ENCODE data around the gene ACTA1.
"Not testable (repeated sequence)": the region's sequence is repeated elsewhere in the genome, so short reads cannot be mapped to it uniquely, and the experiment has no call there.

The ACTA1 gene

DNA sequence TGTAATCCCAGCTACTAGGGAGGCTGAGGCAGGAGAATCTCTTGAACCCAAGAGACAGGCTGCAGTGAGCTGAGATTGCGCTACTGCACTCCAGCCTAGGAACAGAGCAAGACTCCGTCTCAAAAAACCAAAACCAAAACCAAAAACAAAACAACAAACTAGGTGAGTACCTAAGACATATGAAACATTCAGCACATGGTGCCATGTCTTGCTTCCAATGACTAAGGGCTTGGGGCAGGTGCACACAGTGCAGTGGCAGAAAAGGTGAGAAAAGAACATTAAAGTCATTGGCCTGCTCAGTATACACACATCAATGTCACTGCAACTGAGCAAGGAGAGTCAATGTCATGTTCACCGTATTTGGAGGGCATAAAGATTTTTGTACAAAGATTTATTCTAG lies 4.1 kb upstream of the ACTA1 start:
- no peak for DNase-seq

GRCh38 chr1:229437443-229437842 lies 3.5 kb upstream of the ACTA1 start:
- no peak for DNase-seq

GRCh38 chr1:229436201-229436600 lies 2.3 kb upstream of the ACTA1 start:
- no peak for DNase-seq

DNA sequence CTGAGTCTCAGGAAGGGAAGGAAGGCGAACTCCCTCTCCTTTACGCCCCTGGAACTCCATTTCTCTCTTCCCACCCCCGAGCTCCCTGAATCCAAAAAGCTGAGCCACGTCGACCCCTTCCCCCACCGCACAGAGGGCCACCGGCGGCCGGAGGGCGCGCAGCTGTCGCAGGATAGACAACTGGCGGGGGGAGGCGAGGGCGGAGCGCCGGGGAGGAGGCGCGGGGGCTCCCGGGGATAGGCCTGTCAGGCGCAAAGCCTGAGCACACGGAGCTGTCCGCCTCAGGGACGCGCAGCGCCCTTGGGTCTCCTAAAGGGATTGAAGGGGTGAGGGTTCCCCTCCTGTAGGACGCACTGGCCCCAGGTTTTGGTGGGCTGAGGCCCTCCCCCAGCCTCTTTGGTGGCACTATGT lies 752 bp upstream of the ACTA1 start:
- DNase-seq, result no peak

GRCh38 chr1:229433364-229434004 lies 410 bp downstream of the ACTA1 start:
- no peak for DNase-seq

DNA sequence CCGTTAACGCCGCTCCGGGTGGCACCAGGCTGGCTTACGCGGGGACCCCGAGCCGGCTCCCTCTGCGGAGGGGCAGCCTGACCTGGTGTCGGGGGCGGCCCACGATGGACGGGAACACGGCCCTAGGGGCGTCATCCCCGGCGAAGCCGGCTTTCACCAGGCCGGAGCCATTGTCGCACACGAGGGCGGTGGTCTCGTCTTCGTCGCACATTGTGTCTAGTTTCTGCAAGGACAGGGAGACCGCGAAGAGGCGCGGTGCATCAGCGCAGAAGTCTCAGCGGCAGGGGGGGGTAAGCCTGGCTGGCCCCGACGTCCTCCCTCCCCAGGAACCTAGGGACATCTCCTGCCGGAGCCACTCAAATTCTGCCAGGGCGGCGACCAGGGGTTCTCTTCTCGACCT lies 989 bp downstream of the ACTA1 start:
- no peak for DNase-seq

- no peak for DNase-seq
Observed at GRCh38 chr1:229432116-229432461, 1.8 kb downstream of the ACTA1 start.

- no peak for DNase-seq
Observed at GRCh38 chr1:229431284-229432115, 2.4 kb downstream of the ACTA1 start.

- DNase-seq, result no peak
Observed at GRCh38 chr1:229430761-229431283, 3.1 kb downstream of the ACTA1 start.

- no peak for DNase-seq
Observed at GRCh38 chr1:229428256-229428655, 5.6 kb downstream of the ACTA1 start.

GRCh38 chr1:229427572-229427971 lies 6.3 kb downstream of the ACTA1 start:
- DNase-seq, result no peak

GRCh38 chr1:229425564-229426159 lies 8.2 kb downstream of the ACTA1 start:
- no peak for DNase-seq

- DNase-seq, result no peak
Observed at GRCh38 chr1:229420765-229421164, 13.1 kb downstream of the ACTA1 start.

DNA sequence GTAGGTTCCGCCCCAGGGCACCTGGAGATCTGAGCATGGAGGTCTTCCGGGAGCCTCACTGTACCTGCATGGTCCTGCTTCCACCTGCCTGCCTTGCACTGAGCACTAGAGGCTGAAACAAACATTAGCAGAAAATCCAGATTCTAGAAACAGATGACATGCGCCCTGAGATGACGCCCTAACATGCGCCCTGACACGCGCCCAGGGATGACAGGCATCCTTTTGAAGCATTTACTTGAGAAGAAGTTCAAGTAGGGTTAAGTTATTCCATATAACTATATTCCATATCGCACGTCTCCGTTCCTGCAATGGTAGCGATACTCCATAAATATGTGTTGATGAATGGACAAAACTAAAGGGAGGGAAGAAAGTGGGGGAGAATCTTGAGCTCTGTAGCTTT lies 13.7 kb downstream of the ACTA1 start:
- no peak for DNase-seq

DNA sequence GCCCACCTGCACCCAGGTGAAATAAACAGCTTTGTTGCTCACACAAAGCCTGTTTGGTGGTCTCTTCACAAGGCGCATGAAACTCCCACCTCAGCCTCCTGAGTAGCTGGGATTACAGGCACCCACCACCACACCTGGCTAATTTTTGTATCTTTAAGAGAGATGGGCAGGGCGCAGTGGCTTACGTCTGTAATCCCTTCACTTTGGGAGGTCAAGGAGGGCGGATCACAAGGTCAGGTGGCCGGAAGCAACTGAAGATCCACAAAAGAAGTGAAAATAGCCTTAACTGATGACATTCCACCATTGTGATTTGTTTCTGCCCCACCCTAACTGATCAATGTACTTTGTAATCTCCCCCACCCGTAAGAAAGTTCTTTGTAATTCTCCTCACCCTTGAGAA lies 15.3 kb downstream of the ACTA1 start:
- DNase-seq, result not testable (repeated sequence)

DNA sequence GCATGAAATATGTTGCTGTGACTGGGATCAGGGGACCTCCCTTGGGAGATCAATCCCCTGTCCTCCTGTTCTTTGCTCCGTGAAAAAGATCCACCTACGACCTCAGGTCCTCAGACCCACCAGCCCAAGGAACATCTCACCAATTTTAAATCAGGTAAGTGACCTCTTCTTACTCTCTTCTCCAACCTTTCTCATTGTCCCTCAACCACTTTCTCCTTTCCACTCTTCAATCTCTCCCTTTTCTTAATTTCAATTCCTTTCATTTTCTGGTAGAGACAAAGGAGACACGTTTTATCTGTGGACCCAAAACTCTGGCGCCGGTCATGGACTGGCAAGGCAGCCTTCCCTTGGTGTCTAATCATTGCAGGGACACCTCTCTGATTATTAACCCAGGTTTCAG lies 21.1 kb downstream of the ACTA1 start:
- DNase-seq, result not testable (repeated sequence)

DNA sequence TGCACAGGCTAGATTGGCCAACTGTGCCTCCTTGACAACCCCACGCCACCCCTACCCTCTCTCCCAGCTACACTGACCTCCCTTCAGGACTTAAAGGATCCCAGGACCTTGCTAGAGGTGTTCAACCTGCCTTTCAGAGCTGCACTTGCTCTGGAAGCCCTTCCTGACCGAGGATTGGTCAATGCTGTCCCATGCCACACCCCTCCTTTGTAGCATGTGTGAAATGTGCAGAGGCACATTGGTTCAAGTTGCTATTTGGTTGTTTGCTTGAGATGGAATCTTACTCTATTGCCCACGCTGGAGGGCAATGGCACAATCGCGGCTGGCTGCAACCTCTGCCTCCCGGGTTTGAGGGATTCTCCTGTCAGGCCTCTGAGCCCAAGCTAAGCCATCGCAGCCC lies 21.8 kb downstream of the ACTA1 start:
- DNase-seq, result no peak

- DNase-seq, result no peak
Observed at GRCh38 chr1:229411434-229412055, 22.3 kb downstream of the ACTA1 start.

GRCh38 chr1:229410692-229411433 lies 23.0 kb downstream of the ACTA1 start:
- no peak for DNase-seq

GRCh38 chr1:229410370-229410691 lies 23.6 kb downstream of the ACTA1 start:
- no peak for DNase-seq

- no peak for DNase-seq
Observed at GRCh38 chr1:229409616-229410369, 24.1 kb downstream of the ACTA1 start.

- DNase-seq, result no peak
Observed at GRCh38 chr1:229408458-229409037, 25.3 kb downstream of the ACTA1 start.

All from activated CD4-positive, CD25-positive, alpha-beta regulatory T cell treated with anti-CD3 and anti-CD28 coated beads, Interleukin-2, amount 50 U/mL, for 72 hours (primary cell).